Lower leg skin (tissue), 4 donors: ENCODE measurements around the gene ARHGAP1. TPM values are rescaled to one million over a fixed set of nuclear protein-coding genes. Genes with fewer than 3 reads are reported as not detected.
A peak's percentile ranks its signal among the peaks of the same experiment; 100 is the strongest.

Source experiments
- DNase-seq, 2 donors: peaks; one replicate each; pipeline ENCODE4 v3.0.0-alpha.2; 2019; ENCODE audit warnings: low spot score in 2 of 2
- H3K4me3 ChIP-seq: fragments of 200-600 bp; sonication (generic); 2 replicates; pipeline ENCODE4 v1.5.1; 2017; ENCODE audit warnings: mild to moderate bottlenecking, low read depth; ENCODE audit not compliant: poor library complexity, severe bottlenecking
- CTCF ChIP-seq, 3 donors: fragments of 450-650 bp; IDR thresholded peaks; one replicate each; pipeline ENCODE4 v1.5.1; 2016; ENCODE audit warnings: antibody characterized with exemption in 3 of 3, mild to moderate bottlenecking in 3 of 3, moderate library complexity in 2 of 3
- POLR2A ChIP-seq, 2 donors: fragments of 450-650 bp; IDR thresholded peaks; one replicate each; pipeline ENCODE4 v1.6.1; 2016 to 2017; ENCODE audit warnings: antibody characterized with exemption in 2 of 2, mild to moderate bottlenecking in 1 of 2, moderate library complexity in 1 of 2
- WGBS, 2 donors: methylation state at CpG; one replicate each; pipeline ENCODE4 v1.1.5; 2018; 5-methylcytosine and 5-hydroxymethylcytosine counted together
- intact Hi-C: fragments of 100-400 bp; cut with DNase I; formaldehyde crosslinking; loops from one replicate; pipeline ENCODE4 v1.15.0; 2023; ENCODE audit warnings: low total_unique reads
- total RNA-seq, 4 donors: library from RNA; depleted of rRNA; stranded (reverse); fragments of >200 nt; gene quantifications; one replicate each; pipeline ENCODE4 v1.1.0, GENCODE V29; 2016

Gene ARHGAP1
- total RNA-seq, 4 donors from 2014 or later, result 56.4 to 70.6 (median 64.3) TPM

DNA sequence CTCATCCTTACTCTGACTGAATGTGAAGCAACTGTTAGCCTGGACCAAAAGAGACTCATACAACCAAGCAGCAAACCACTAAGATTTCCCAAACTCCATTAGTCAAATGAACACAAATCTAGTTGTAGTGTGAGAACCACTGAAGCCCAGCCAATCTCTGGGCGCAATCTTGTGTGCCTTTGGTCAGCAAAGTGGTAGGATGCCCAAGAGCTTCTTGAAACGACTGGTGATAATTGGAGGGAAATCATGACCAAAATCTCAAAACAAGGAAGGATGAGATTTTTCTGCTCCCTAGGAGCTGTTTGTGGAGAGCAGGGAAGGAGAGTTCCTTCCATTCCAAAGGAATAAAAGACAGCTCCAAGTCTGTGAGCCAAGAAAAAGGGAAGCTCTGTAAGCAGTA is 42.6 kb upstream of the ARHGAP1 start:
- TF ChIP-seq POLR2A (IDR thresholded peaks at IDR 0.05) (no peak), CTCF (IDR thresholded peaks at IDR 0.05) (no peak)
- intact Hi-C loops, result no loop called here
- no peak overlapping the region for H3K4me3 ChIP-seq
- 89 to 93% methylated on average over 2 of the region's 2 CpGs for WGBS, 2 donors
- DNase-seq, result no peak

DNA sequence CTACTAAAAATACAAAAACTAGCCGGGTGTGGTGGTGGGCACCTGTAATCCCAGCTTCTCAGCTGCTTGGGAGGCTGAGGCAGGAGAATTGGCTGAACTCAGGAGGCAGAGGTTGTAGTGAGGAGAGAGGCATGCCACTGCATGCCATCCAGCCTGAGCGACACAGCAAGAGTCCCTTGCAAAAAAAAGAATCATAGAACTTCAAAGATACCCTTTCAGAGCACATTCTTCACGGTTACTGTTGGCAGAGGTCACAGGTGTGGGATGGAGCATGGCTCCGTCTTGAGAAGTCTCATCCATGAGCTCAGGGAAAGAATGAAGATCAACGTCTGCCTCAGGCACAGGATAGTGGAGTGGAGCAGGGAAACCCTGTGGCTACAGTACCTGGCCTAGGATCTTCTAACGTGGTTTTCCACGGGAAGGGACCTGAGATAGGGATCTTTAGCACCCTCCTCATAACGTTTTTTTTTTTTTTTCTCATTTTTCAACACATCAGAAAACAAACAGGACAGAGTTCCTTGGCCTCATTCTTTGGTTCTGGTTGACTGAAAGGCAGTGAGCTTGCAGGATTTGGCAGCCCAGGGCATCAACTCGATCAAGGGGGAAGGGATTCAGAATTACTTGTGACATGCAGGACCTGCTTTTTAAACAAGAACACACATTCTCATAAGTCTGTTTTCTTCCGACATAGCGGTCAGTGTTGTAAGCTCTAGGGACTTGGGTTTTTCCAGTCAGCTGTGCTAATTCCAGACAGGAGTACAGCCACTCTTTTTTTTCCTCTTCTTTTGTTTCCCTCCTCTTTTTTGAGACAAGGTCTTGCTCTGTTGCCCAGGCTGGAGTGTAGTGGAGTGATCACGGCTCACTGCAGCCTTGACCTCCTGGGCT is 41.4 kb upstream of the ARHGAP1 start:
- TF ChIP-seq CTCF (IDR thresholded peaks at IDR 0.05), result no peak
- no peak for TF ChIP-seq POLR2A (IDR thresholded peaks at IDR 0.05)
- DNase-seq, result peak in 1 of 2 donors; percentile 57
- intact Hi-C loops, result no loop called here
- H3K4me3 ChIP-seq, result no peak overlapping the region
- 71 to 74% methylated on average over 12 of the region's 12 CpGs for WGBS, 2 donors

- TF ChIP-seq POLR2A (IDR thresholded peaks at IDR 0.05) (no peak), CTCF (IDR thresholded peaks at IDR 0.05) (no peak)
- intact Hi-C loops, result no loop called here
- H3K4me3 ChIP-seq, result no peak overlapping the region
- 74 to 76% methylated on average over 6 of the region's 6 CpGs for WGBS, 2 donors
- DNase-seq, result peak in 1 of 2 donors; percentile 42
Observed at GRCh38 chr11:46738887-46739286, 38.5 kb upstream of the ARHGAP1 start.

GRCh38 chr11:46737699-46738098 is 37.3 kb upstream of the ARHGAP1 start:
- peak in 1 of 2 donors; percentile 5 for DNase-seq
- 92 to 94% methylated on average over 11 of the region's 11 CpGs for WGBS, 2 donors
- TF ChIP-seq CTCF (IDR thresholded peaks at IDR 0.05) (no peak), POLR2A (IDR thresholded peaks at IDR 0.05) (no peak)
- no peak overlapping the region for H3K4me3 ChIP-seq
- intact Hi-C loops, result no loop called here

GRCh38 chr11:46736615-46737014 is 36.2 kb upstream of the ARHGAP1 start:
- 65 to 71% methylated on average over 5 of the region's 5 CpGs for WGBS, 2 donors
- DNase-seq, result no peak

More at GRCh38 chr11:46736615-46737014, 36.2 kb upstream of the ARHGAP1 start:
- intact Hi-C loops, result no loop called here
- no peak overlapping the region for H3K4me3 ChIP-seq
- TF ChIP-seq CTCF (IDR thresholded peaks at IDR 0.05) (no peak), POLR2A (IDR thresholded peaks at IDR 0.05) (no peak)
